Neural cell (in vitro differentiated cells): Measurements from ENCODE around the gene TCIRG1. TPM values are rescaled to one million over a fixed set of nuclear protein-coding genes. Genes with fewer than 3 reads are reported as not detected.

Experiments
- H2AFZ ChIP-seq: fragments of 200-600, 300-800 bp; sonication (generic), shearing (Covaris generic); 2 replicates; pipeline ENCODE4 v1.6.0; 2014; ENCODE audit warnings: low read depth, mild to moderate bottlenecking, antibody characterized with exemption, low read length, moderate library complexity
- H3F3A ChIP-seq: fragments of 200-600 bp; shearing (Covaris generic); 2 replicates; pipeline ENCODE4 v1.6.1; 2016; ENCODE audit warnings: mild to moderate bottlenecking, moderate library complexity, mixed read lengths, antibody characterized with exemption, low read length; ENCODE audit not compliant: insufficient read depth, poor library complexity, severe bottlenecking
- H3K27ac ChIP-seq: fragments of 200-600, 300-800 bp; sonication (generic), shearing (Covaris generic); 2 replicates; pipeline ENCODE4 v1.5.1; 2014; ENCODE audit warnings: mild to moderate bottlenecking, low read length, moderate library complexity
- H3K27me3 ChIP-seq: fragments of 300-800, 200-600 bp; sonication (generic), shearing (Covaris generic); 2 replicates; pipeline ENCODE4 v1.6.0; 2014; ENCODE audit warnings: mild to moderate bottlenecking, low read depth, low read length, moderate library complexity; ENCODE audit not compliant: insufficient read depth
- H3K36me3 ChIP-seq: fragments of 300-800, 200-600 bp; sonication (generic), shearing (Covaris generic); 2 replicates; pipeline ENCODE4 v1.5.1; 2014; ENCODE audit warnings: mild to moderate bottlenecking, antibody characterized with exemption, low read length, moderate library complexity; ENCODE audit not compliant: insufficient read depth
- H3K4me2 ChIP-seq: fragments of 300-800, 200-600 bp; sonication (generic), shearing (Covaris generic); 2 replicates; pipeline ENCODE4 v1.6.0; 2014; ENCODE audit warnings: mild to moderate bottlenecking, low read length
- H3K4me3 ChIP-seq: fragments of 300-800, 200-600 bp; sonication (generic), shearing (Covaris generic); 2 replicates; pipeline ENCODE4 v1.5.1; 2014; ENCODE audit warnings: mild to moderate bottlenecking, low read length, moderate library complexity
- H3K79me2 ChIP-seq: fragments of 200-600 bp; shearing (Covaris generic); replicated peaks from 2 replicates; pipeline ENCODE4 v1.6.0; 2014; ENCODE audit warnings: mild to moderate bottlenecking, low read length, moderate library complexity; ENCODE audit not compliant: insufficient read depth
- H3K9ac ChIP-seq: fragments of 300-800, 200-600 bp; sonication (generic), shearing (Covaris generic); 2 replicates; pipeline ENCODE4 v1.6.1; 2016; ENCODE audit warnings: mild to moderate bottlenecking, low read length, mixed read lengths
- H3K9me2 ChIP-seq: fragments of 200-600 bp; shearing (Covaris generic); 2 replicates; pipeline ENCODE4 v1.6.1; 2016; ENCODE audit warnings: mild to moderate bottlenecking, low read length, mixed read lengths; ENCODE audit not compliant: insufficient read depth
- H3K9me3 ChIP-seq: fragments of 200-600, 300-800 bp; sonication (generic), shearing (Covaris generic); 2 replicates; pipeline ENCODE4 v1.6.1; 2016; ENCODE audit warnings: mild to moderate bottlenecking, mixed run types, low read length, moderate library complexity, mixed read lengths
- H4K20me1 ChIP-seq: fragments of 200-600 bp; shearing (Covaris generic); 2 replicates; pipeline ENCODE4 v1.6.1; 2016; ENCODE audit warnings: mild to moderate bottlenecking, mixed run types; ENCODE audit not compliant: insufficient read depth
- EP300 ChIP-seq: fragments of 450-650 bp; conservative IDR thresholded peaks from 2 replicates; pipeline ENCODE4 v1.6.1; 2014; ENCODE audit warnings: antibody characterized with exemption, mild to moderate bottlenecking, moderate library complexity; ENCODE audit not compliant: poor library complexity, severe bottlenecking
- EZH2 ChIP-seq: fragments of 200-600, 300-800 bp; shearing (Covaris generic), sonication (generic); IDR thresholded peaks from 2 replicates; pipeline ENCODE4 v1.6.1; 2014; ENCODE audit warnings: antibody characterized with exemption, low read length, borderline replicate concordance, mild to moderate bottlenecking; ENCODE audit not compliant: insufficient read depth, poor library complexity, severe bottlenecking
- MXI1 ChIP-seq: fragments of 450-650 bp; conservative IDR thresholded peaks from 2 replicates; pipeline ENCODE4 v1.6.1; 2014; ENCODE audit warnings: antibody characterized with exemption, mild to moderate bottlenecking; ENCODE audit not compliant: poor library complexity, severe bottlenecking
- POLR2AphosphoS5 ChIP-seq: IDR thresholded peaks from 2 replicates; pipeline ENCODE4 v1.6.1; 2012
- RAD21 ChIP-seq: fragments of 450-650 bp; conservative IDR thresholded peaks from 2 replicates; pipeline ENCODE4 v1.6.1; 2014; ENCODE audit warnings: antibody characterized with exemption, mild to moderate bottlenecking, moderate library complexity
- REST ChIP-seq: IDR thresholded peaks from 2 replicates; pipeline ENCODE4 v1.6.1; 2012; ENCODE audit warnings: borderline replicate concordance
- SMC3 ChIP-seq: fragments of 450-650 bp; conservative IDR thresholded peaks from 2 replicates; pipeline ENCODE4 v1.6.1; 2014; ENCODE audit warnings: antibody characterized with exemption, mild to moderate bottlenecking, moderate library complexity; ENCODE audit not compliant: poor library complexity
- TAF1 ChIP-seq: IDR thresholded peaks from 2 replicates; pipeline ENCODE4 v1.6.1; 2012; ENCODE audit warnings: low read depth
- polyA plus RNA-seq: library from polyadenylated mRNA; depleted of rRNA; stranded (reverse); fragments of >200 nt; gene quantifications from 2 replicates; pipeline ENCODE4 v1.2.3, GENCODE V29; 2014
- TF ChIP-seq, protein P1 (sequence below): fragments of 450-650 bp; IDR thresholded peaks from 2 replicates; pipeline ENCODE4 v1.5.1; 2014; ENCODE audit warnings: antibody characterized with exemption, mild to moderate bottlenecking, moderate library complexity; ENCODE audit not compliant: poor library complexity, severe bottlenecking

TCIRG1 gene
- polyA plus RNA-seq, 1 donor from 2014 or later = 1.8 TPM

- H3K9me3 ChIP-seq = no peaks in the 10 kb centered on the region
- H3K9ac ChIP-seq = no peak overlapping the region
- no peak overlapping the region for H3K4me2 ChIP-seq
- H3K27me3 ChIP-seq = no peaks in the 10 kb centered on the region
- no peaks in the 10 kb centered on the region for H3K36me3 ChIP-seq
- TF ChIP-seq EP300 (no peak), MXI1 (no peak), SMC3 (no peak), REST (no peak), TAF1 (no peak), RAD21 (no peak), POLR2AphosphoS5 (no peak), EZH2 (no peak)
- TF ChIP-seq, protein P1, sequence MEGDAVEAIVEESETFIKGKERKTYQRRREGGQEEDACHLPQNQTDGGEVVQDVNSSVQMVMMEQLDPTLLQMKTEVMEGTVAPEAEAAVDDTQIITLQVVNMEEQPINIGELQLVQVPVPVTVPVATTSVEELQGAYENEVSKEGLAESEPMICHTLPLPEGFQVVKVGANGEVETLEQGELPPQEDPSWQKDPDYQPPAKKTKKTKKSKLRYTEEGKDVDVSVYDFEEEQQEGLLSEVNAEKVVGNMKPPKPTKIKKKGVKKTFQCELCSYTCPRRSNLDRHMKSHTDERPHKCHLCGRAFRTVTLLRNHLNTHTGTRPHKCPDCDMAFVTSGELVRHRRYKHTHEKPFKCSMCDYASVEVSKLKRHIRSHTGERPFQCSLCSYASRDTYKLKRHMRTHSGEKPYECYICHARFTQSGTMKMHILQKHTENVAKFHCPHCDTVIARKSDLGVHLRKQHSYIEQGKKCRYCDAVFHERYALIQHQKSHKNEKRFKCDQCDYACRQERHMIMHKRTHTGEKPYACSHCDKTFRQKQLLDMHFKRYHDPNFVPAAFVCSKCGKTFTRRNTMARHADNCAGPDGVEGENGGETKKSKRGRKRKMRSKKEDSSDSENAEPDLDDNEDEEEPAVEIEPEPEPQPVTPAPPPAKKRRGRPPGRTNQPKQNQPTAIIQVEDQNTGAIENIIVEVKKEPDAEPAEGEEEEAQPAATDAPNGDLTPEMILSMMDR = no peak
- H2AFZ ChIP-seq = no peak overlapping the region
- H3K27ac ChIP-seq = no peak overlapping the region
- H4K20me1 ChIP-seq = no peaks in the 10 kb centered on the region
- H3K9me2 ChIP-seq = no peaks in the 10 kb centered on the region
- H3K4me3 ChIP-seq = no peak overlapping the region
- H3K79me2 ChIP-seq = no peaks in the 10 kb centered on the region
- H3F3A ChIP-seq = no peaks in the 10 kb centered on the region
These were observed 23.8 kb upstream of the TCIRG1 start for GRCh38 chr11:68014947-68015447.

DNA sequence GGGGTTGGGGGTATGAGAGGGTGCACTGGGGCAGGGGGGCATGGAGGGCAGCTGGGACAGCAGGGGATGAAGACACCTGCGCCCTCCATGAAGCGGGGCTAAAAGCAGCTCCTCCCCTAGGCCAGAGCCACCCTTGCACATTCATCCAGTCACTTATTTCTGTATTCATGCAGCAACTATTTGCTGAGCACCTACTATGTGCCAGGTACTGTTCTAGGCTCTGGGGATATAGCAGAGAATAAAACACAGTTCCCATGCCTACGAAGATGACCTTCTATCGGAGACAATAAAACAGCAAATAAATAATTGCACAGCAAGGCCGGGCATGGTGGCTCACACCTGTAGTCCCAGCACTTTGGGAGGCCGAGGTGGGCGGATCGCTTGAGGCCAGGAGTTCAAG, 23.4 kb upstream of the TCIRG1 start:
- no peak overlapping the region for H2AFZ ChIP-seq
- no peak overlapping the region for H3K9ac ChIP-seq
- no peak overlapping the region for H3K4me3 ChIP-seq
- H3K36me3 ChIP-seq = no peaks in the 10 kb centered on the region
- no peak overlapping the region for H3K4me2 ChIP-seq
- H3F3A ChIP-seq = no peaks in the 10 kb centered on the region
- no peak overlapping the region for H3K27ac ChIP-seq
- H4K20me1 ChIP-seq = no peaks in the 10 kb centered on the region
- no peak for TF ChIP-seq EZH2
- TF ChIP-seq TAF1 = no peak
- no peak for TF ChIP-seq REST
- TF ChIP-seq MXI1 = no peak
- no peak for TF ChIP-seq SMC3
- no peak for TF ChIP-seq RAD21
- TF ChIP-seq POLR2AphosphoS5 = no peak
- TF ChIP-seq, protein P1 = no peak
- TF ChIP-seq EP300 = no peak
- no peaks in the 10 kb centered on the region for H3K27me3 ChIP-seq
- H3K79me2 ChIP-seq = no peaks in the 10 kb centered on the region
- no peaks in the 10 kb centered on the region for H3K9me3 ChIP-seq
- H3K9me2 ChIP-seq = no peaks in the 10 kb centered on the region
